GM18519 (cell line): ENCODE results near the gene C11orf71.

Source experiments
- ATAC-seq: cut with Tn5 transposase; IDR thresholded peaks from one replicate; pipeline ENCODE4 v1.9.1; 2021; ENCODE audit warnings: mild to moderate bottlenecking, moderate library complexity; ENCODE audit not compliant: unreplicated experiment, low FRiP score

Gene C11orf71

DNA sequence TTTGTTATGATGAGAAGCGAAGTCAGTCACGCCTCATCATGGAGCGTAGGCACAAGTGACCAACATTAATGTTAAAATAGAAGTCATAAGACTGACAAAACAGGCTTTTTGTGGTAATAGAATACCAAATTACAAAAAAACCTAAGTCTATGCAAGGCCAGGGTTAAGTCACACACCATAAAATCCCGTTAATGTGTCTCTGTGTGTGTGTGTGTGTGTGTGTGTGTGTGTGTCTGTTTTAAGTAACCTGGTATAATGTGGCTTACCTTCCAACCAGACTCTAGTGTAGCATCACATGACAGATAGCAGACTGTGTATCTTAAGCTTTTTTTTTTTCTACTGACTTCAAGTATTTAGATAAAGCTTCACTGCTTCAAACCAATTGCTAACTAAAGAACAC, 38.0 kb downstream of the C11orf71 start:
- no peak for ATAC-seq

DNA sequence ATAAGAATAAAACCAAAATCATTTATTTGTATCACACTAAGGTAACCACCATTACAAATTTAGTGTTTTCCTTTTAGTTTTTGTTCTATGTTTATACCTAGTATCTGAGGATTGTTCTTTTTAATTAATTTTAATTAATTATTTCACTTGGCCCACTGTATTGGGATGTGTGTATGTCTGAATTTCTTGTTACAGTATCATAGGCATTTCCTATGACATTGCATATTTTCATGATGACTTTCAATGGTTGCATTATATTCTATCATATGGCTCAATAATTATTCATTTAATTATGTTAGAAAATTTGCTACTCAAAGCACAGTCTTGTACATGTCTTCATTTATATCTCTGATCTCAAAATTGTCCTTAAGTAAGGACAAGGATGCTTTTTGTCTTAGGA, 41.0 kb downstream of the C11orf71 start:
- no peak for ATAC-seq

DNA sequence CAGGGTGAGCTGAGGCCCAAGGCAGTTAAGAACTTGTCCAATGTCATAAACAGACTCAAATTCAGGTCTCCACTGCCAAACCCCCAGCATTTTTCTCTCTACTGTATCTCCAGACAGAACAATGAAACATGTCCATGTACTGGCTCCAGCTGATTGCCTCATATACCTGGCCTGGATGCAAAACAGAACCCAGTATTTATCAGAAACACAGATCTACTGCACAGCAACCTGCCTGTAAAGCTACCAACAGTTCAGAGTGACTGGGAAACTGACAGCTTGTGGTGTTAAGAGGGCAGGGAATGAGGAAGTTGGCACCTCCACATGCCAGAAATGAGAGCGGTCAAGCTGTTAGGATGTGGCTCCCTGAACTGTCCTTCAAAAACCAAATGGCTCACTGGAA, 41.6 kb downstream of the C11orf71 start:
- ATAC-seq: no peak

GRCh38 chr11:114354076-114354475, 46.2 kb downstream of the C11orf71 start:
- no peak for ATAC-seq

DNA sequence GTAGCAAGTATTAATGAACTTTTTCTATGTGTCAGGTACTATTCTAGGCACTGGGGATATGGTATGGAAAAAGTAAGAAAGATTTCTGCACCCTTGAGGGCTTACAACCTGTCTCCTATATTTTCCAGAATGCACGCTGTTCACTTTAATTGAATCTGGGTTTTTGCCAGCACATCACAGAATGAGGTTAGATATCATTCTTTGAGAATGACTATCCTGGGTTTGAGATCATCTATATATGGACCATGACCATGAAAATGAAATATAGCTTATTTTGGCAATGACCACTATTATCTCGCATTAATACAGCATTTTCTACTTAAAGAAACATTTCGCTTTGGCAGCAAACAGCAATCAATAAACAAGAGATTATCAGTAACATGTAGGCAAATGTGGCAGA, 46.9 kb downstream of the C11orf71 start:
- no peak for ATAC-seq

GRCh38 chr11:114350022-114350421, 50.3 kb downstream of the C11orf71 start:
- no peak for ATAC-seq
